Measurements from ENCODE around the gene MAGI1.
"Not testable (repeated sequence)": the region's sequence is repeated elsewhere in the genome, so short reads cannot be mapped to it uniquely, and the experiment has no call there.

The MAGI1 gene

DNA sequence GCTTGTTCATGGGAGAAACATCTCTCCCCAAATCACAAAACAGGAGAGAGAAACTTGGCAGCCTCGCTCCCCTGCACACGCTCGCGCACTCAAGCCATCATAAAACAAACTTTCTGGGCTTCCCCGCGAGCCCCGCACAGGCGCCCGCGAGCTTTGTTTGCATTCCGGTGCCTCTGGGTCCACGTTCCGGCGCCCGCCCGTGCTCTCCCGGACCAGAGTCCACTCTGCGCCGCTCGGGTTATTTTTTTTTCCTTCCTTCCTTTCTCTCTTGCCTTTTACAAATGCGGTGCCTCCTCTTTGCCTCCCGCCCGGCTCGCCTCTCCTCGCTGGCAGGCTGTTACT, 363 bp downstream of the MAGI1 start:
- DNase-seq: no peak

DNA sequence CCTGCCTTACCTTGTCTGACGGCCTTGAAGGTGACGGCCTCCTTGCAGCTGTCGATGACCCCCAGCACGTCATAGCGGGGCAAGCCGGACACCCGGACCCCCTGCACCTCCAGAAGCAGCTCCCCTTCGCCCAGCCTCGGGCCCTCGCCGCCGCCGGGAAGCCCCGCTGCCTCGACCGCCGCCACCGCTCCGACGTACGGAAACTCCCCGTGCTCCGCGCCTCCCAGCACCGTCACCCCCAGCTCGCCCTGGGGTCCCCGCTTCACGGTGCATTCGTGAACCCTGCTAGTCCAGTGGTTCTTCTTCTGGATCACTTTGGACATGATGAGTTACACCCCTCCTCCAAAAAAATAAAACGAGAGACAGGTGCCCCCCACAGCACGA, 740 bp downstream of the MAGI1 start:
- no peak for DNase-seq

DNA sequence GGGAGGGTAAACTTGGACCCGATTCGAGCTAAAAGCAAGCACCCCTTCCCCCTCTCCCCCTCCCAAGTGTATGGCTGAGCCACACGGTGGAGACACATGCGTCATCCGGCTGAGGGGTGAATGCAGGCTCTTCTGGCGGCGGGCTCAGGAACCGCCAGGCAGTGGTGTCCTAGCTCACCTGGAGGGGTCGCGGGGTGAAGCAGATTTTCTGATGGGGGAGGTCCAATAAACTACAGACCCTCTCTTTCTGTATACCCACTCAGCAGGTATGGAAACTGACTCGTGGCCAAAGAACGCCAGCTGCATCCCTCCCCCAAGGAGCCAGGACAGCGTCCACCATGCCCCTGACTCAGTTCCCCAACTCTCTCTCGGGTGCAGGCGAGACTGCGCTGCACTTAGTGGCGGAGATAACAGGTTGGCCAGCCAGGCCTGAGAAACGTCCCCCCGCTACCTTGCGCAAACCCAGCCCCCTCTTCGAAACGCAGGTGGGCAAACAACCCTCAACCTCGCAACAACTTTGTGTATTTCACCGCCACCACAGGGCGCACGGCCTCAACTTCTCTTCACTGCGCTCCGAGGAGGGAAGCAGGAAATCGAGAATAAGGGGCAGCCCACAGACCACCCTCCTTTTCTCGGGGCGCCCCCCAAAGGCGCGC, 1.3 kb downstream of the MAGI1 start:
- peak; percentile 20 to 26 for DNase-seq

DNA sequence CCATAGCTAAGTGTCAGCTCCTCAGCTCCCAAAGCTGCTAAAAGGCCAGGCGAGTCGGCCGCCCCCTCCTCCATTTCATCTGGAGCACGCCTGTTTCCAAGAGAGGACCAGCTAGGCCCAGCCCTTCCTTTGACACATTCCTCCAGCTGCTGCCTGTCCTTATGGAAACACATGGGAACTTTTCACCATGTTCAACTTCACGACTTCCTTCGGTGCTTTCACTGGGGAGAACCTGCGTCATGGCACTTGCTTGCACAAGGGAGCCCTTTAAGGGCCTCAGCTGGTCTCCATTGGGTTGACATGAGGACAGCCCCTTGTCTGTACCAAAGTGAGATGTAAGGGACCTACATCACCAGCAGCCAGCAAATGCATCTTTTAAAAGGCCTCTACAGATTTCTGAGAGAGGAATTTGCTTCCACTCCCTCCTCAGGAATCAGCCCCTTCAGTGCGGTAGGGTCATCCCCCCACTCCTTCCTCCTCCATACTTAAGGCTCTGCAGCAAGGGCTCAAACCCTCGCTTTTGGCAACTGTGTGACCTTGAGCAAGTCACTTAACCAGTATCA, 2.1 kb downstream of the MAGI1 start:
- DNase-seq: no peak

DNA sequence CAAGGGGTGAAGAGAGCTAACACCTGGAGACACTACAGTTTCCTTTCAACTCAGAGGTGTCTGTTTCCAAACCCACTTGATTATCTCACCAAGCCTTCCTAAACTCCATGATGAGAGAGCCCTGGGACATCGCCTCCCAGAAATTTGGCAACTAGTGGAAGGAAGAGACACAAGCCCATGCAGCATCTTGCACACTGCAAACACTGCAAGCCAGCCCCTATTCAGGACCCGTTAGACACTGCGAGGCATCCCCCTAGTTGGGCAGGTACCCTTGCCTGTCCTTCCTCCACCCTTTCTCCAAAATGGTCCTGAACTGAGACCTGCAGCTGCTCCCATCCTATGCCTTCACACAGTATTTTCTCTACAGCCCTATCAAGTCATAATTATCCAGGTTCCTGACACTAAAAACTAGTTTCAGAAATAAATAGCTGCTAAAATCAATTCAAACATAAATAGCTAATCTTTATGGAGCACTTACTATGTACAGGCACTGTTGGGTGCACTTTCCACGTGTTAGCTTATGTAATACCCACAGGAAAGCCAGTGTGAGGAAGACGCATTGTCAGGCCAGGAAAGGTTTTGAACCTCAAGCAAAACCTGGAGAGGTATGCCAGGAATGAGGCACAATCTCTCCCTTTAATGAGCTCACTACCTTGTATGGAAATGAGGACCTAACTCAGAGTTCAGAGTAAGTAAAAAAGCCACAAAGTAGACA, 2.8 kb downstream of the MAGI1 start:
- DNase-seq: no peak

DNA sequence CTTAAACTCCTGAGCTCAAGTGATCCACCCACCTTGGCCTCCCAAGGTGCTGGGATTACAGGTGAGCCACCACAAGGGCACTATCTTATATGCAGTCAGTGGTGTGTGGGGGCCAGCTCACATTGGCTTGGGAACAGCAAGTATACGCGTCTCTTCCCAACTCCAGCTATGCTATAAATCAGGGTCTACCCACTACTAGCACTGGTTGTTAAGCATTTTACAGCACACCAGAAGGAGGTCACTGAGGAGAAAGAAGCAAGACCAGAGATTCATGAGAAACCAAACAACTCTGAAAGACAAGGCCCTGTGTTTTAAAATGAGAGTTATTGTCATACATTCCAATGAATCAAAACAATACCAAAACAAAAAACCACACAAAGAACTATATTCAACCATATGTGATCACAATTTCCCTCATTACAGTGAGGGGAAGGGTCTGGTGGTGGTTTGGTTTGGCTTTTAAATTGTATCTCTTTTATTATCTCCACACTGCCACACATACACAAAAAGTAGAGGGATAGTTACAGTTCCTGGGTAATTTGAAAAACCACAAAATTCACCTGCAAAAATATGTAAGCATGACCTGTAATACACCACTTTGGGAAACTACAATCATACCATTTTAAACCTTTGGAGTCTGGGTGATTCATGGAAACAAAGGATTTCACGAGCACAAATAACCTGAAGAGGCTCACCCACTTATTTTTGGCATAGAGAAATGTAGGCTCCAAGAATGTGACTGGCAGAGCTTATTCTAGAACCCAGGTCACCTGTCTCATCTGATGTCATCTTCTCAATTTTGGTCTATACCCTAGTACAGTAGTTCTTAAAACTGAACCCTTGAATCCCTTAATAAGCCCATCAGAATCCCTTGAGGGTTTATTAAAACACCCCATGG, 5.2 kb downstream of the MAGI1 start:
- no peak for DNase-seq

- DNase-seq: no peak
Observed at GRCh38 chr3:66031102-66031698, 7.5 kb downstream of the MAGI1 start.

GRCh38 chr3:66029443-66029842, 9.3 kb downstream of the MAGI1 start:
- DNase-seq: no peak

GRCh38 chr3:66029014-66029413, 9.7 kb downstream of the MAGI1 start:
- DNase-seq: no peak

GRCh38 chr3:66028457-66028856, 10.3 kb downstream of the MAGI1 start:
- DNase-seq: no peak

DNA sequence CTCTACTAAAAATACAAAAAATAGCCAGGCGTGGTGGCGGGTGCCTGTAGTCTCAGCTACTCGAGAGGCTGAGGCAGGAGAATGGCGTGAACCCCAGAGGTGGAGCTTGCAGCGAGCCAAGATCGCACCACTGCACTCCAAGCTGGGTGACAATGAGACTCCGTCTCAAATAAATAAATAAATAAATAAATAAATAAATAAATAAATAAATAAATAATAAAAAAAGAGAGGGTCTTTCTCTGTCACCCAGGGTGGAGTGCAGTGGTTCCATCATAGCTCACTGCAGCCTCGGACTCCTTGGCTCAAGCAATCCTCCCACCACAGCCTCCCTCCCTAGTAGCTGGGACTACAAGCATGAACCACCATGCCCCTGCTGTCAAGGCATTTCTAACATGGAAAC, 11.6 kb downstream of the MAGI1 start:
- DNase-seq: not testable (repeated sequence)

DNA sequence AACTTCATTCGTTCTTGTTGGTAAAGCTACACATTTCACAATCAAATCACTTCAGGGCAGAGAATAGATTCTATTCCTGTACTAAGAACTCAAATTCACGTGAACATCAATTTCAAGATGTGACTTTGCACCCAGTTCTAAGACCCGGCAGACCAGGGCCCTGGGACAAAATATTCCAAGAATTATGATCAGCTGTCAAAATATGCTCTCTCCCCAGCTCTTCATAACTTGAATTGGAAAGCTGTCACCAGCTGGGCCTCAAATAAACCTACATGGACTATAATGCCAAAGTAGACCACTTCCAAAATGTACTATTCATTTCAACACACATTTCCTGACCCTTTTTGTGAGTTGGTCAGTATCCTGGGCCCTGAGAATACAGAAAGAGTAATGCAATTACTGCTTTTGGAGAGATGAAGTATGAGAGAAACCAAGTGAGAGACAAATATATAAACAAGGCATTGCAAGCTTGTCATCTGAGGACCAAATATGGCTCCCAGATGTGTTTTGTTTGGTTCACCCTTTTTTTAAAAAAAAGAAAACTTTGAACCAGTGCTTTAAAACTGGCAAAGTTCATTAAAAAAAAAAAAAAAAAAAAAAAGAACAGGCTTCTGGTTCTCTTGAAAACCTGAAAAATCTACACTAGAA, 14.9 kb downstream of the MAGI1 start:
- no peak for DNase-seq

DNA sequence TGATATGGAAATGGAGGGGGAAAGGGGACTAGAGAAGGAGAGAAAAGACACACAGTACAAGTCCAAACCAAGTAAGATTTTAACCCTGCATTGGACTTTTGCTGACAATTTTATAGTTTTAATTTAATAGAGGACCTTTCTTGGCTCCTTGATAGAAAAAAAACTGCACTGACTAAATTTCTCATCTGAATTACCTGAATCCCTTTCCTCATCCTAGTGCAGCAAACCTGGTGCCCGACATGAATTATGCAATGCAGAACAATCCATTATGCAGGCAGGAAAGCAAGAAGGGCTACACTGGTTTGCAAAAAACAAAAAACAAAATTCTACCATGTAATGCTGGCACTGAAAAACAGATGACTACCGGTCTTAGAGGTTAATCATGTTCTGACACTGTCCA, 15.5 kb downstream of the MAGI1 start:
- DNase-seq: no peak

GRCh38 chr3:66021731-66022131, 17.0 kb downstream of the MAGI1 start:
- DNase-seq: no peak

GRCh38 chr3:66019896-66020295, 18.8 kb downstream of the MAGI1 start:
- DNase-seq: no peak

DNA sequence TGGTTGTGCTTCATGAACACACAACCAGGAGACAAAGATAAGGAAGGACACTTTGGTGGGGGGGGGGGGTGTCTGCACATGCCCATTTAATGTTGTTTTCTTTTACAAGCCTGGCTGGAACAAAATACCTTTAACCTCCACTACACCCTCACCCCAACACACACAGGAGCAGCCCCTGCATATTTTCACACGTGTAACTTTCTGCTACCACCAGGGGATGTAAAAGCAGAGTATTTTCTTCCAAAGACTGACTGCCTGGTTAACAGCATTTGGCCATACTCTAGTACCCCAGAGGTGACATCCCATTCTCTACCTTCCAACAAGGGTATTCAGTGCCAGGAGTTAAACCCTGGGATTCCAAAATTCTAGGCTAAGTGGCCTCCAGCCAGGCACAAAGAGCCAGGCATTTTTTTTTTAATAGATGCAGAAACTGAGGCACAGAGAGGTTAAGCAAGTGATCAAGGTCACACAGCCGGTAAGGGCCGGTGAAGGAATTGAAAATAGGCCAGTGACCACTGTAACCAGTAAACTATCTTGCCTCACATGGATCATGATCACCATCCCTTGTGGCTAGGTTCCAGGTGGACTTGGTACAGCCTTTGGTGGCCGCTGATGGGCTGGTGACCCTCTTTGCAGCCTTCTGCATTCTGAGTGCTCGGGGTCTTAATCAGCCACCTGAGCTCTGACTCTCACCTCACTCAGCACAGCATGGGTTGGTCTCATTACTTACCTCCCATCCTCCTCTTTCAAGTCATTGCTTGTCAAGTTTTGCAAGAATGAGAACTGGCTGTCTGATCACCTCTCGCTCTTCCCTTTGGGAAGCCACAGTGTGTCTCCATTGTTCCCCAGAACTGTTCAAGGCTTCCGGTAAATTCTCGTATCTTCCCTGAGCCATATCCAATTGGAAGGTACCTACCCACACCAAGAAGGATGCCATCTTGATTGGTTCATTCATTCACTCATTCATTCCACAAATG, 20.4 kb downstream of the MAGI1 start:
- DNase-seq: no peak

- no peak for DNase-seq
Observed at GRCh38 chr3:66017591-66017990, 21.1 kb downstream of the MAGI1 start.

DNA sequence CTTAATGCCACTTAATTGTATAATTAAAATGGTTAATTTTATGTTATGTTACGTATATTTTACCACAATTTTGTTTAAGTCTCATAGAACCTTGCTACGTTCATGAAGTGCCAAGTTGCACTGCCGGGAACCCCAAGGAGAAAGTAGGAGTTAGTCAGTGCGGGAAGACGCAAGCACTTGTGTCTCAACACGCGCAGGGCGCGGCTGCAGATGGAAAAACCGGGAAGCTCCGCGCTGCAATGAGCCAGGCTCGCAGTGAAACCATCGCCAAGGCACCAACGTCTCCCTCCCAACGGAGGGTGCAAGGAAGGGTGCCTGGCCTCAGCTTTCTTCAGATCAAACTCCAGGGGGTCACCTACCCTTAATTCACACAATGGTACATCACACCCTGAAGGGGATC, 21.6 kb downstream of the MAGI1 start:
- DNase-seq: no peak

- no peak for DNase-seq
Observed at GRCh38 chr3:66015841-66016240, 22.9 kb downstream of the MAGI1 start.

DNA sequence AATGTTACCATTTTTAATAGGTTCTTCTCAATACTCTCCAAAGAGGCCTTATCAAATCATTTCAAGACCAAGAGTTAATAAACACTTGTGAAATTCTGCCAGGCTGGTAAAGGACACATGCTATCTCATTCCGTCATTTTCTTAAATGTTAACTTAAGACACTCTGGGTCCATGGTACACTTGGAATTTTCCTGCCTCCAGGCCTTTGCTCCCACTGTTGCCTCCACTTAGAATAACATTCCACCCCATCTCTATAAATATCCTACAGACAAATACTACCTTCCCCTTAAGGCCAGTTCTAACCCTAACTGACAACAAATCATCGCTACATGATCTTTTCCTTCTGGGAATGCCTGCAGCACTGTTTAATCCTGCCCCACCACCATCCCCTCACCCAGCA, 24.1 kb downstream of the MAGI1 start:
- no peak for DNase-seq

DNA sequence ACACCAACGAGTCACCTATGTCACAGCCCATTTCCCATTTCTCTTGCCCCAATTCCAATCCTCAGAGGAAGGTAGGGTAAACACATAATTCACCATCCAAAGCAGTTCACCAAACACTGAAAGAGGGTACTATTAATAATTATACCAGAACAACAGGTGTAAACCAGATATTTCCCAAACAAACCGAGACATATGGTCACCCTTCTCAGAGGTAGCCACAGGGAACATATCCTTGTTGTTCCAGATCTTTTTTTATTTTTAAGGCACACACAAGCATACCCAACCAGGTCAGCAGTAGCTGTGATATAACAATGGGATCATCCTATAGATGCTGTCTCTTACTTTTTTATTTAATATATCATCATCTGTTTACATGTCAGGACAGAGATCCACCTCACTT, 24.7 kb downstream of the MAGI1 start:
- no peak for DNase-seq

All from hippocampal formation (tissue), 2 donors.